ENCODE data around the gene HSD17B4.

DNA sequence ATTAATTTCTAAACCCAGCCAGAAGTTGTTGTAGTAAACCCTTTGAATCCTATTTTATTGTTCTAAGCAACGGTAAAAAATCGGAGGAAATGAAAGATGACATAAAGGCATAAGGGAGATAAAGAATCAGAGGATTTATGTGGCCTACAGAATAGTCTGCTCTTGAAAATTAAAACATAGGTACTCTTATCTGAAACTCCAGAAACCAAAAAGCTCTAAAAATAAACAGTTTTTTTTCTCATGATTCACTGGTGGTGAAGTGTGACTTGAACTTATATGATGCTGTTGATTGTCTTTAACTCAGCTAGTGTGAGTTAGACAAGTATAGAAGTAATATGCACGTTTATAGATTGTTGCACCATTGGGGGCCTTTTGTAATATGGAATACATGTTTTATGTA lies 80.3 kb downstream of the HSD17B4 start:
- TF ChIP-seq, protein P1, sequence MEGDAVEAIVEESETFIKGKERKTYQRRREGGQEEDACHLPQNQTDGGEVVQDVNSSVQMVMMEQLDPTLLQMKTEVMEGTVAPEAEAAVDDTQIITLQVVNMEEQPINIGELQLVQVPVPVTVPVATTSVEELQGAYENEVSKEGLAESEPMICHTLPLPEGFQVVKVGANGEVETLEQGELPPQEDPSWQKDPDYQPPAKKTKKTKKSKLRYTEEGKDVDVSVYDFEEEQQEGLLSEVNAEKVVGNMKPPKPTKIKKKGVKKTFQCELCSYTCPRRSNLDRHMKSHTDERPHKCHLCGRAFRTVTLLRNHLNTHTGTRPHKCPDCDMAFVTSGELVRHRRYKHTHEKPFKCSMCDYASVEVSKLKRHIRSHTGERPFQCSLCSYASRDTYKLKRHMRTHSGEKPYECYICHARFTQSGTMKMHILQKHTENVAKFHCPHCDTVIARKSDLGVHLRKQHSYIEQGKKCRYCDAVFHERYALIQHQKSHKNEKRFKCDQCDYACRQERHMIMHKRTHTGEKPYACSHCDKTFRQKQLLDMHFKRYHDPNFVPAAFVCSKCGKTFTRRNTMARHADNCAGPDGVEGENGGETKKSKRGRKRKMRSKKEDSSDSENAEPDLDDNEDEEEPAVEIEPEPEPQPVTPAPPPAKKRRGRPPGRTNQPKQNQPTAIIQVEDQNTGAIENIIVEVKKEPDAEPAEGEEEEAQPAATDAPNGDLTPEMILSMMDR (IDR thresholded peaks at IDR 0.05) = no peak
- no peak for TF ChIP-seq POLR2A (IDR thresholded peaks at IDR 0.05)
- no peak for TF ChIP-seq POLR2AphosphoS5 (IDR thresholded peaks at IDR 0.05)
